NCI-H82 (cell line): Measurements from ENCODE around the gene SLCO2B1.
"Not testable (repeated sequence)": the region's sequence is repeated elsewhere in the genome, so short reads cannot be mapped to it uniquely, and the experiment has no call there.

Experiments
- DNase-seq: peaks from one replicate; lab custom pipeline; 2025; lab: John Stamatoyannopoulos, UW

SLCO2B1 gene

DNA sequence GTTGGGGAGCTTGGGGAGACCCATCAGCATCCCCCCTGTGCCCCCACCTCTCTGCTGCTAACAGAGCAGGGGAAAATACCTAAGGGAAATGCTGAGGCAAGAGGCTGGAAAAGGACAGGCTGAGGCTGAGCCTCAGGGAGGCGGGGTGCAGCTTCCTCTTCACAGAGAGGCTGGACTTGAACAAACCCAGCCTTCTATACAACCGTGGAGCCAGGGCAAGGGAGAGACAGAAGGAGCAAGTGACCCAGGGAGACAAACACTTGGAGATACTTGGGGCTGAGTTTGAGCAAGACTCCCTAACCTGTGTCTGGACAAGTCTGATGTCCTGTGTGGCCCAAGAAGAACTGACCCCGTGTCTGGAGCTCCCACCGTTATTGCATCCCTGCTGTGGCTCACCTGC, at the start of gene SLCO2B1:
TSS of gene SLCO2B1 (plus strand) at position 229 of the 400 bp plus-strand sequence. CDS start 275 bp downstream, outside the sequence.
- no peak for DNase-seq

DNA sequence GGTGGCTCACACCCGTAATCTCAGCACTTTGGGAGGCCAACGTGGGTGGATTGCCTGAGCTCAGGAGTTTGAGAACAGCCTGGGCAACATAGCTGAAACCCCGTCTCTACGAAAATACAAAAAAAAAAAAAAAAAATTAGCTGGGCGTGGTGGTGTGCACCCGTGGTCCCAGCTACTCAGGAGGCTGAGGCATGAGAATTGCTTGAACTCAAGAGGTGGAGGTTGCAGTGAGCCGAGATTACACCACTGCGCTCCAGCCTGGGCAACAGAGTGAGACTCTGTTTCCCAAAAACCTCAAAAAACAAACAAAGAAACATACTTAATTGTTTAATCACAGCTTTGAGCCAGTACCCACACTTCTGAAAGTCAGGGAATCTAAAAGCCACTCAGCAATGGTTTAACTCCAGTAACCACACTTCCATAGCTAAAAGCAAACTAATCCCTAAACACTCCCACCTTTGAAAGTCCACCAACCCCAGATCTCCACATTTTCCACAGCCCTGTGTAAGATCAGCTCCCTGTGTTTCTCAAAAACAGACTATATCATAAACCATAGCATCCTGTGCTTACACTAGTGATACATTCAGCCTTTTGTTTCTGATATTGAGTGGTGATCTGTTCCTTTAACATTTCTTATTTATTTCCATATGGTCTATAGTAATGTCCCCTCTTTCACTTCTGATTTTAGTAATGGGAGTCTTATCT, 49.3 kb upstream of the SLCO2B1 start:
- DNase-seq: no peak

DNA sequence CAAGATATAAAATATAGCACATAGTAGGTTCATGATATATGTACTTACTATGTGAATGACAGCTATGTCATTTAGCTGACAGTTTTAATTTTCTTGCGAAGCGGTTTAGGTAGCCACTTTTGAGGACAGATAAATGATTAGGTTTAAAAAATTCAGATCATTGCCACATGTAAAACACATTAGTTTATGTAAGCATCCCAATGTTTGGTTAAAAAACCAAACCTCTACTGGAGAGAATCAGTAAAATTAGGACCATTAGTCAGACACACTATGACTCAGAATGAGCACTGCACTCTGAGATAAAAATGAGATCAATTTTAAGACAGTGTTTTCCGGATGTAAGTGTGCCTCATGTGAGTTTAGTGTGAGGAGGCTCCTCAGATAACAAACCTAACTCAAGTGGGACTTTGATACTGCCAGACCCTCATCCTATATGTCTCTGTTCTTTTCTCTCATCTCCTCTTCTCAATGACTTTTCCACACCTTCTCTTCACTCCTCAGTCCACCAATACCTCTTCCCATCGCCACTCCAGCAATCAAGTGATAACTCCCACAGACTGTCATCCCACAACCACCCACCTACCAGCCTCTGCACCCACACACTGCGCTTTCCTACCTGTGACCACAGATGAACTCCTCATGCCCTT, 47.4 kb upstream of the SLCO2B1 start:
- DNase-seq: no peak

GRCh38 chr11:75105462-75105925, 45.4 kb upstream of the SLCO2B1 start:
- DNase-seq: peak; percentile 18

GRCh38 chr11:75105967-75106681, 44.8 kb upstream of the SLCO2B1 start:
- not testable (repeated sequence) for DNase-seq

DNA sequence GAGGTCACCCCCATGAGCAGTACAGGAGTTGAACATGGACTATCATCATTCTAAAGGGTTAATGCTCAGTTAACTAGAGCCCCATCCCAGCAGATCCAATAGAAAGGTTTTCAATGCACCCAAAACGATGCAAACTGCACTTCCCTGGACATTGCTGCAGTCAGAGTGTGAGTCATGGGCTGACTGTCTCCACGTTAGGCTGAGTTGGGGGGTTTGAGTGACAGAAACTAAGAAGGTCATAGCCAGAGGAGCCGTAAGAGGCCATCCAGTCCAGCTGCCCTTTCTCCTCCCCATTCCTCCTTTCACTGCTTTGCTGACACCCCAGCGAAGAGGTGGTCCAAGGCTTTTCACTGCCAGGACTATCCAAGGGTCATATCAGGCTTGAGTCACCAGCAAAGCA, 43.7 kb upstream of the SLCO2B1 start:
- no peak for DNase-seq

DNA sequence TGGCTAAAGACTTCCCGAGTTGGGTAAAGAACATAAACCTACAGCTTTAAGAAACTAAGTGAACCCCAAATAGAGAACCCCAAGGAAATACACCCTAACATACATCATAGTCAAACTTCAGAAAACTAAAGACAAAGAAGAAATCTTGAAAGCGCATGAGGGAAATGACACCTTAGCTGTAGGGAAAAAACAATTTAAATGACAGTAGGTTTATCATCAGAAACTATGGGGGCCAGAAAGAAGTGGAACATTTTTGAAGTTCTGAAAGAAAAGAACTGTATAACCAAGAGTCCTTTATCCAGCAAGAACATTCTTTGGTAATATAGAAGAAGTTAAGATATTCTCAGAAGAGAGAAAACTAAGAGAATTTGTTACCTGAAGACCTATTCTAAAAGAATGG, 38.7 kb upstream of the SLCO2B1 start:
- DNase-seq: no peak

DNA sequence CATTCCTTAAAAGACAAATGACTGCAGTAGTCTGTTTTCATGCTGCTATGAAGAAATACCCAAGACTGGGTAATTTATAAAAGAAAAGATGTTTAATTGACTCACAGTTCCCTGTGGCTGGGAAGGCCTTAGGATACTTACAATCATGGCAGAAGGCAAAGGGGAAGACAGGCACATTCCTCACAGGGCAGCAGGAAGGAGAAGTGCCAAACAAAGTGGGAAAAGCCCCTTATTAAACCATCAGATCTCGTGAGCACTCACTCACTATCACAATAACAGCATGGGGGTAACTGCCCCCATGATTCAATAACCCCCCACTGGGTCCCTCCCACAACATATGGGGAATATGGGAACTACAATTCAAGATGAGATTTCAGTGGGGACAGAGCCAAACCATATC, 37.9 kb upstream of the SLCO2B1 start:
- DNase-seq: no peak

- DNase-seq: no peak
Measured at GRCh38 chr11:75114465-75114864, 36.4 kb upstream of the SLCO2B1 start.

DNA sequence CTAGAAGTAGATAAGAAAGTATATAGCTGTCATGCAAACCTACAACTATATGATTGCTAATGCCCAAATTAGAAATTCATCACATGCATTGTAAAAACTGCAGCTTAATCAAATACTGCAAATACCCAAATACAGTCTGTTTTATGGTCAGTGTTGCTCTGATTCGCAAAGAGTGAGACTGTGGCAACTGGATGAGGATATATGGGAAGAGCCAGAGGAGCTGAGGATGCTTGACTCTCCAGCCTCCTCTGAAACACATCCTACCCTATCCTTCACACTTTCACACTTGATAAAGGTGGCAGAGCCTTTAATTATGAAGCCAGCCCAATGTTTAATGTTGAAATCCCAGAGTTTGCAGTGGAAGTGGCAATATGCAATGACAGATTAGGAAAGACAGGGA, 32.3 kb upstream of the SLCO2B1 start:
- no peak for DNase-seq

DNA sequence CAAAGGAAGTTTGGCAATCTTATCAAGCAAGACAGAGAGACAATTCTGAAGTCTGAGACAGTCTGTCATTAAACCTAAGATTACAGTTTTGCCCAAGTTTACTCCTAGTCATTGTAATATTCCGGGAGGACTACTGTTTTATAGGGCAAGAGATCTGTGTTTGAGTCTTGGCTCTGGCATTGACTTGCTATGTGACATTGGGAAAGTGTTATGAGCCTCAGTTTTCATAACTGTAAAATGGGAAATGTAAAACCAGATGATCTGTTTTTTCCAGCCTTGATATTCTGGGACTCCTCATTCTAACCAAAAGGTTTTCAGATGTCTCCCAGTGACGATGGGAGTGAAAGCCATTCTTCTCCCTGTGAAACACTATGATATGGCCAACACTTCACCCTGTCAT, 24.3 kb upstream of the SLCO2B1 start:
- no peak for DNase-seq

- DNase-seq: no peak
Measured at GRCh38 chr11:75132080-75132479, 18.8 kb upstream of the SLCO2B1 start.

DNA sequence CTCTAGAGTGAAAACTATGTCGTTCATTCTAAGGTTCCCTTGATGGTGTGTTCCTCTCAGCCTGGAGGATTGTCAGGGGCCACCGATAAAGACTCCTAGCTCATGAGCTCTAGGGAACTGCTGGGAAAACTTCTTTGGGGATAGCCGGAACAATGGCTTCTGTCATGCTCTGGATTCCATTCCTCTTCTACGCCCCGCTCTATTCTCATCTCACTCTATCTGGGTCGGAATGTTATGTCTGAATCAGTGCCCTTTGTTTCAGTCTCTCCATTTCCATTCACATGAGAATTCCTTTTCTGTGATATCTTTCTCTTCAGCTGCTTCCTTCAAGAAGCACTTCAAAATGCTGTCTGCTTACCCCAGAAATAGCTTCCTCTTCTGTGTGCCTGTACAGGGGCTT, 16.9 kb upstream of the SLCO2B1 start:
- no peak for DNase-seq

DNA sequence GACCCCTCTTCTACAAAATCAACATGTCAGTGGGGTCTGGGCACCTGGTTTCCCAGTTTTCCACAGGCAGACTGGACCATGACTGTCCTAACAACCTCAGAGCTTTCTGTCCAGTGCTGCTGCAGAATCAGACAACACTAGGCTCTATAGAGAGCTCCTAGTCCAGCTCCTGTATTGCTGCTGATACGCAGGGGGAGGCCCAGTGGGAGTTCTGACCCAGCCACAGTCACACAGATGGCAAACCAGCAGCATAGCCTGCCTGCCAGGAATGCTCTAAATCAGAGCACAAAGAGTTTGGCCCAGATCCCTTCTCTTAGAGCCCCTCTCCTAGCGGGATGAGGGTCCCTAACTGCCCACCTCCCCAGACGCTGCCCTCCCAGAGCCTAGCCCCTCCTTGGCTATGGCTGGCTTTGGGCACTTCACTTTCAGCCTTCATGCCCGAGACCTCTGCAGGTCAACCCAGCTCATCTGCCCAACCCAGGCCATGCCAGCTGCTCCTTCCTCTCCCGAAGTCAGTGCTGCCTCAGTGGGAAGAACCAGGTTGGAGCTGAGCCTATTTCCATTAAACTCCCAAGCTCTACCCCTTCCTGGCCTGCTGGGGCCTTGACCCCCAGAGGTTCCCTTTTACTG, 15.8 kb upstream of the SLCO2B1 start:
- DNase-seq: no peak

- no peak for DNase-seq
Measured at GRCh38 chr11:75135651-75136050, 15.3 kb upstream of the SLCO2B1 start.

- peak; percentile 62 for DNase-seq
Measured at GRCh38 chr11:75140269-75141138, 10.4 kb upstream of the SLCO2B1 start.

- DNase-seq: no peak
Measured at GRCh38 chr11:75141166-75141565, 9.7 kb upstream of the SLCO2B1 start.

- peak; percentile 12 for DNase-seq
Measured at GRCh38 chr11:75142714-75143419, 8.0 kb upstream of the SLCO2B1 start.

DNA sequence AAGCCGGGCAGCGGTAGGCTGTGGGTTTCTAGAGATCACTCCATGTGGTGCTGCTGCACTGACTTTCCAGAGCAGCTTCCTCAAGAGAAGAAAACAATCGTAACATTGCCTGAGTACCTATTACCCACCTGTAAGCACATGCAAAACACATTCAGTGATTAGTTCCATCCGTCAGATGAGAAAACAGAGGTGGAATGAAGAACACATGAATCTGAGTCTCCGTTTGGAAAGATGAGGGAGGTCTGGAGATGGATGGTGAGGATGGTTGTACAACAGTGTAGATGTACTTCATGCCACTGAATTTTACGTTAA, 7.5 kb upstream of the SLCO2B1 start:
- no peak for DNase-seq

GRCh38 chr11:75144716-75145014, 6.2 kb upstream of the SLCO2B1 start:
- no peak for DNase-seq
